GM12878 (cell line): Measurements from ENCODE around the gene MRPL12. TPM values are rescaled to one million over a fixed set of nuclear protein-coding genes. Genes with fewer than 3 reads are reported as not detected.

Experiments used
- ATAC-seq: fragments of 200-7000 bp; cut with Tn5 transposase; 3 replicates; pipeline ENCODE4 v1.9.1; 2020; ENCODE audit warnings: mild to moderate bottlenecking, moderate library complexity
- BruUV-seq: library from RNA; stranded (reverse); fragments of 400-500 nt; replicated peaks from 2 replicates; lab custom pipeline; 2021; lab: Mats Ljungman, UMichigan
- CTCF ChIA-PET: fragments of 300-600 bp; sonication (Branson Sonifier 250); formaldehyde crosslinking; extraction: SDS; loops from one replicate; lab custom pipeline; 2021; ENCODE audit warnings: inconsistent platforms; lab: Yijun Ruan, JAX
- POLR2A ChIA-PET: fragments of 350-600 bp; formaldehyde crosslinking; extraction: SDS; loops from one replicate; lab custom pipeline; 2021; ENCODE audit warnings: inconsistent platforms; lab: Charles Lee
- RAD21 ChIA-PET: fragments of 300-600 bp; sonication (Branson Sonifier 250); formaldehyde crosslinking; loops from one replicate; lab custom pipeline; 2023; ENCODE audit warnings: antibody characterized with exemption; ENCODE audit not compliant: unreplicated experiment; lab: Charles Lee
- SMC1A ChIA-PET: fragments of 300-600 bp; sonication (Branson Sonifier 250); formaldehyde crosslinking; loops from one replicate; lab custom pipeline; 2023; ENCODE audit not compliant: unreplicated experiment, uncharacterized antibody; lab: Charles Lee
- DNase-seq: peaks from one replicate; pipeline ENCODE4 v3.0.0-alpha.2; 2011; ENCODE audit warnings: low read depth, low spot score
- FAIRE-seq: peaks from 3 replicates; lab custom pipeline; 2011; peaks lifted over from hg19 to GRCh38; lab: Jason Lieb, UNC
- H2AFZ ChIP-seq: 2 replicates; pipeline ENCODE4 v1.6.0; 2011; ENCODE audit warnings: low read depth, low read length, control low read depth; ENCODE audit not compliant: control insufficient read depth
- H3K27ac ChIP-seq: 2 replicates; pipeline ENCODE4 v1.5.1; 2011; ENCODE audit warnings: control low read depth; ENCODE audit not compliant: control insufficient read depth, insufficient read depth
- H3K27me3 ChIP-seq, 2 experiments: replicated peaks in 1 of 2; 2 replicates each; pipeline versions ENCODE4 v1.6.0 to v1.6.1; 2011; ENCODE audit warnings: low read length in 1 of 2; ENCODE audit not compliant: control insufficient read depth in 2 of 2, insufficient read depth in 2 of 2
- H3K36me3 ChIP-seq, 2 experiments: 2 replicates each; pipeline ENCODE4 v1.5.1; 2011; ENCODE audit warnings: low read length in 1 of 2; ENCODE audit not compliant: control insufficient read depth in 2 of 2, insufficient read depth in 2 of 2
- H3K4me1 ChIP-seq: 2 replicates; pipeline ENCODE4 v1.6.1; 2011; ENCODE audit warnings: mild to moderate bottlenecking, low read length, moderate library complexity, mixed read lengths; ENCODE audit not compliant: control insufficient read depth, insufficient read depth
- H3K4me2 ChIP-seq: 2 replicates; pipeline ENCODE4 v1.6.0; 2011; ENCODE audit warnings: control low read depth; ENCODE audit not compliant: control insufficient read depth, insufficient read depth
- H3K4me3 ChIP-seq: fragments of 200-600 bp; sonication (generic); 2 replicates; pipeline ENCODE4 v1.5.1; 2016
- H3K79me2 ChIP-seq: 2 replicates; pipeline ENCODE4 v1.6.0; 2011; ENCODE audit warnings: low read length; ENCODE audit not compliant: control insufficient read depth, insufficient read depth
- H3K9ac ChIP-seq: 2 replicates; pipeline ENCODE4 v1.8.0; 2011; ENCODE audit warnings: low read length, control low read depth, mixed read lengths; ENCODE audit not compliant: control insufficient read depth, insufficient read depth
- H3K9me3 ChIP-seq: replicated peaks from 3 replicates; pipeline ENCODE4 v1.5.1; 2011; ENCODE audit warnings: mild to moderate bottlenecking, low read length; ENCODE audit not compliant: control insufficient read depth, insufficient read depth
- H4K20me1 ChIP-seq: 2 replicates; pipeline ENCODE4 v1.6.0; 2011; ENCODE audit not compliant: control insufficient read depth, insufficient read depth
- BACH1 ChIP-seq: fragments of 450-650 bp; IDR thresholded peaks from 2 replicates; pipeline ENCODE4 v1.6.1; 2017; ENCODE audit warnings: mild to moderate bottlenecking, borderline replicate concordance
- CUX1 ChIP-seq: IDR thresholded peaks from 2 replicates; pipeline ENCODE4 v1.6.1; 2012; ENCODE audit warnings: improper control_type of control experiment, low read depth, low read length; ENCODE audit not compliant: insufficient replicate concordance
- DPF2 ChIP-seq: fragments of 450-650 bp; IDR thresholded peaks from 2 replicates; pipeline ENCODE4 v1.6.1; 2017; ENCODE audit warnings: mild to moderate bottlenecking
- PAX5 ChIP-seq: IDR thresholded peaks from 2 replicates; pipeline ENCODE4 v1.6.1; 2011; ENCODE audit warnings: low read depth, low read length, borderline replicate concordance
- RAD21 ChIP-seq: IDR thresholded peaks from 2 replicates; pipeline ENCODE4 v1.6.1; 2011; ENCODE audit warnings: mild to moderate bottlenecking, low read depth, low read length, moderate library complexity; ENCODE audit not compliant: insufficient read depth
- ZNF622 ChIP-seq: fragments of 450-650 bp; IDR thresholded peaks from 2 replicates; pipeline ENCODE4 v1.6.1; 2017; ENCODE audit warnings: mild to moderate bottlenecking, inconsistent platforms
- WGBS: methylation state at CpG from one replicate; pipeline ENCODE4 v1.1.6; 2016; ENCODE audit warnings: low lambda C conversion rate; ENCODE audit not compliant: insufficient replicate concordance, insufficient coverage; ENCODE audit errors: missing lambda C conversion rate; 5-methylcytosine and 5-hydroxymethylcytosine counted together
- in situ Hi-C: fragments of 300-500 bp; cut with MboI; formaldehyde crosslinking; loops from 9 replicates; pipeline ENCODE4 v1.14.3; 2018; ENCODE audit warnings: mixed read lengths
- intact Hi-C: fragments of 100-400 bp; cut with micrococcal nuclease; formaldehyde crosslinking; loops from one replicate; pipeline ENCODE4 v1.14.2; 2022; ENCODE audit not compliant: unreplicated experiment
- polyA plus RNA-seq, 11 experiments: library from polyadenylated mRNA; depleted of rRNA in 4 of 11; unstranded in 6 of 11; stranded (reverse) in 5 of 11; fragments of >200 nt; fragmentation: Nextera tagmentation in 4 of 11; fragmentation: Illumina TruSeq in 1 of 11; extraction: Ambion mirVana in 4 of 11; extraction: Trizol in 1 of 11; gene quantifications; 1 replicate in 1 of 11; 2 replicates in 10 of 11; pipeline versions ENCODE4 v1.2.1 to v1.2.3, GENCODE V29; 2011 to 2016; ENCODE audit warnings: inconsistent platforms in 2 of 11, missing spikeins in 2 of 11, low read depth in 1 of 11
- total RNA-seq, 4 experiments: library from RNA; depleted of rRNA in 3 of 4; stranded (reverse); fragments of >200 nt in 3 of 4; fragmentation: Illumina TruSeq in 1 of 4; extraction: Trizol in 1 of 4; gene quantifications; 2 replicates each; pipeline versions ENCODE4 v1.2.1 to v1.2.3, GENCODE V29; 2013 to 2021

Gene MRPL12
- total and polyA plus RNA-seq, 10 of the 15 experiments (the other 5 are each of a cell fraction or from before 2014, with no cell fraction given) = 1.3 to 269 (median 117) TPM

- intact Hi-C loops (loop anchor here (2.0 kb wide), 1 partner anchor 20 kb away; the partner anchor contains the start of gene MRPL12), in situ Hi-C loops (no loop called here)
- Histone ChIP-seq H3K9me3 (no peaks in the 10 kb centered on the region), H3K9ac (peak overlapping the region; percentile 74), H3K4me2 (peak overlapping the region; percentile 72), H3K36me3 (peaks cover 0 to 7% of the 10 kb centered on the region in 2 experiments; a peak in 3 of 4 replicates), H3K27me3 (no peaks in the 10 kb centered on the region), H3K4me1 (peaks cover 11% of the 10 kb centered on the region), H3K27ac (peak overlapping the region; percentile 36; the same call in 1 of the 2 replicates), H4K20me1 (peaks cover 8% of the 10 kb centered on the region; the same call in 1 of the 2 replicates), H2AFZ (no peak overlapping the region), H3K79me2 (peaks cover 38% of the 10 kb centered on the region)
- ChIA-PET POLR2A (interaction anchor here (1.0 to 4.0 kb wide), 3 partner anchors 17 to 29 kb away, joined by 3 to 32 read pairs (median 6); partner anchors contain the start of gene MRPL12), RAD21 (interaction anchor here (0.6 to 1.9 kb wide), 6 partner anchors 17 to 1034 kb away, joined by 3 to 6 read pairs (median 4); partner anchors contain the start of genes FN3KRP and MRPL12), SMC1A (interaction anchor here (1.1 kb wide), 1 partner anchor 30 kb away, joined by 3 read pairs; no protein-coding TSS in a partner anchor)
- no TSS peak for BruUV-seq
- DNase-seq = no peak
- 46% methylated on average over 19 of the region's 19 CpGs for WGBS
- no peak for ATAC-seq
- TF ChIP-seq BACH1 = no peak
- TF ChIP-seq PAX5 = no peak
- no peak for TF ChIP-seq RAD21
- TF ChIP-seq, all 136 proteins: peak for 0
- FAIRE-seq = no peak
- H3K4me3 ChIP-seq = peak overlapping the region; percentile 75
- CTCF ChIA-PET = interaction anchor here (1.1 to 1.5 kb wide), 3 partner anchors 8 to 82 kb away, joined by 3 to 5 read pairs (median 4); no protein-coding TSS in a partner anchor
Measured at GRCh38 chr17:81682565-81683207, 20.5 kb upstream of the MRPL12 start.

- no peaks in the 10 kb centered on the region for H3K9me3 ChIP-seq
- peak overlapping the region; percentile 74 for H3K9ac ChIP-seq
- FAIRE-seq (no peak), DNase-seq (no peak), ATAC-seq (peak; percentile 38)
- H3K4me1 ChIP-seq = peaks cover 11% of the 10 kb centered on the region
- peak overlapping the region; percentile 36; the same call in 1 of the 2 replicates for H3K27ac ChIP-seq
- H3K27me3 ChIP-seq = no peaks in the 10 kb centered on the region
- ChIA-PET SMC1A (interaction anchor here (1.1 kb wide), 1 partner anchor 30 kb away, joined by 3 read pairs; no protein-coding TSS in a partner anchor), POLR2A (interaction anchor here (0.5 to 4.0 kb wide), 8 partner anchors 16 to 132 kb away, joined by 3 to 32 read pairs (median 3); partner anchors contain the start of genes CCDC137 and MRPL12), RAD21 (interaction anchor here (0.7 to 1.9 kb wide), 6 partner anchors 17 to 244 kb away, joined by 3 to 6 read pairs (median 4); partner anchors contain the start of gene MRPL12), CTCF (interaction anchor here (0.8 to 1.5 kb wide), 6 partner anchors 8 to 151 kb away, joined by 3 to 5 read pairs (median 4); no protein-coding TSS in a partner anchor)
- H3K36me3 ChIP-seq = peaks cover 0 to 10% of the 10 kb centered on the region in 2 experiments; a peak in 3 of 4 replicates
- H4K20me1 ChIP-seq = peaks cover 8% of the 10 kb centered on the region; the same call in 1 of the 2 replicates
- peak overlapping the region; percentile 72 for H3K4me2 ChIP-seq
- under 1% methylated on average over 31 of the region's 37 CpGs for WGBS
- peaks cover 38% of the 10 kb centered on the region for H3K79me2 ChIP-seq
- no TSS peak for BruUV-seq
- intact Hi-C loops (loop anchor here (2.0 kb wide), 1 partner anchor 20 kb away; the partner anchor contains the start of gene MRPL12), in situ Hi-C loops (no loop called here)
- H3K4me3 ChIP-seq = peak overlapping the region; percentile 75
- H2AFZ ChIP-seq = peak overlapping the region; percentile 8
- peak; percentile 30 for TF ChIP-seq DPF2
- TF ChIP-seq CUX1 = no peak
- TF ChIP-seq ZNF622 = no peak
Measured at GRCh38 chr17:81683208-81683583, 20.0 kb upstream of the MRPL12 start.
